Measurements from ENCODE around the gene RNU1-3. TPM values are rescaled to one million over a fixed set of nuclear protein-coding genes. Genes with fewer than 3 reads are reported as not detected.
"Not testable (repeated sequence)": the region's sequence is repeated elsewhere in the genome, so short reads cannot be mapped to it uniquely, and the experiment has no call there.

The RNU1-3 gene
- total RNA-seq, 2 donors from 2014 or later = under 0.01 TPM

- Histone ChIP-seq H3K27me3 (replicated peaks; ENCODE audit: insufficient read depth) (no peaks in the 10 kb centered on the region), H3K27ac (peak overlapping the region; percentile 58 to 64), H3K9me3 (no peaks in the 10 kb centered on the region), H3K4me3 (peak overlapping the region; percentile 86), H3K4me1 (ENCODE audit: control insufficient read depth in 1 of 2, low read depth in 2 of 2) (peaks cover 9 to 30% of the 10 kb centered on the region in 2 donors), H3K36me3 (no peaks in the 10 kb centered on the region)
- TF ChIP-seq CTCF (IDR thresholded peaks at IDR 0.05) = no peak
- ATAC-seq (ENCODE audit: insufficient number of reproducible peaks, low FRiP score, low read depth) (no peak), DNase-seq (ENCODE audit: low spot score) (no peak)
These were observed 22.6 kb downstream of the RNU1-3 start for GRCh38 chr1:16644193-16644481.

- DNase-seq (ENCODE audit: low spot score); H3K27me3 ChIP-seq (replicated peaks; ENCODE audit: insufficient read depth); H3K36me3 ChIP-seq; H3K9me3 ChIP-seq; ATAC-seq (ENCODE audit: insufficient number of reproducible peaks, low FRiP score, low read depth); H3K27ac ChIP-seq: not testable (repeated sequence)
- Histone ChIP-seq H3K4me3 (peak overlapping the region; percentile 86), H3K4me1 (ENCODE audit: control insufficient read depth in 1 of 2, low read depth in 2 of 2) (peaks cover 9 to 30% of the 10 kb centered on the region in 2 donors)
These were observed 23.1 kb downstream of the RNU1-3 start for GRCh38 chr1:16643476-16644192.

- peak overlapping the region; percentile 86 for H3K4me3 ChIP-seq
- H3K4me1 ChIP-seq (ENCODE audit: control insufficient read depth in 1 of 2, low read depth in 2 of 2) = peaks cover 9 to 30% of the 10 kb centered on the region in 2 donors
- H3K9me3 ChIP-seq; DNase-seq (ENCODE audit: low spot score); H3K36me3 ChIP-seq; H3K27me3 ChIP-seq (replicated peaks; ENCODE audit: insufficient read depth); H3K27ac ChIP-seq; ATAC-seq (ENCODE audit: insufficient number of reproducible peaks, low FRiP score, low read depth): not testable (repeated sequence)
These were observed 23.7 kb downstream of the RNU1-3 start for GRCh38 chr1:16643001-16643411.

GRCh38 chr1:16642025-16642966, 24.5 kb downstream of the RNU1-3 start:
- peaks cover 9 to 30% of the 10 kb centered on the region in 2 donors for H3K4me1 ChIP-seq (ENCODE audit: control insufficient read depth in 1 of 2, low read depth in 2 of 2)
- not testable (repeated sequence) for H3K9me3 ChIP-seq; H3K27me3 ChIP-seq (replicated peaks; ENCODE audit: insufficient read depth); H3K36me3 ChIP-seq; ATAC-seq (ENCODE audit: insufficient number of reproducible peaks, low FRiP score, low read depth); H3K27ac ChIP-seq; DNase-seq (ENCODE audit: low spot score); H3K4me3 ChIP-seq

- peaks cover 9 to 30% of the 10 kb centered on the region in 2 donors for H3K4me1 ChIP-seq (ENCODE audit: control insufficient read depth in 1 of 2, low read depth in 2 of 2)
- not testable (repeated sequence) for H3K4me3 ChIP-seq; H3K36me3 ChIP-seq; DNase-seq (ENCODE audit: low spot score); H3K27me3 ChIP-seq (replicated peaks; ENCODE audit: insufficient read depth); H3K9me3 ChIP-seq; ATAC-seq (ENCODE audit: insufficient number of reproducible peaks, low FRiP score, low read depth); H3K27ac ChIP-seq
These were observed 25.4 kb downstream of the RNU1-3 start for GRCh38 chr1:16641159-16641975.

GRCh38 chr1:16639091-16640031, 27.4 kb downstream of the RNU1-3 start:
- peaks cover 9 to 23% of the 10 kb centered on the region in 2 donors for H3K4me1 ChIP-seq (ENCODE audit: control insufficient read depth in 1 of 2, low read depth in 2 of 2)
- H3K4me3 ChIP-seq; H3K9me3 ChIP-seq; DNase-seq (ENCODE audit: low spot score); H3K27me3 ChIP-seq (replicated peaks; ENCODE audit: insufficient read depth); H3K36me3 ChIP-seq; H3K27ac ChIP-seq; ATAC-seq (ENCODE audit: insufficient number of reproducible peaks, low FRiP score, low read depth): not testable (repeated sequence)

- H3K9me3 ChIP-seq; H3K27me3 ChIP-seq (replicated peaks; ENCODE audit: insufficient read depth); H3K36me3 ChIP-seq; H3K27ac ChIP-seq; DNase-seq (ENCODE audit: low spot score); ATAC-seq (ENCODE audit: insufficient number of reproducible peaks, low FRiP score, low read depth); H3K4me3 ChIP-seq: not testable (repeated sequence)
- H3K4me1 ChIP-seq (ENCODE audit: control insufficient read depth in 1 of 2, low read depth in 2 of 2) = peaks cover 4 to 13% of the 10 kb centered on the region in 2 donors
These were observed 28.6 kb downstream of the RNU1-3 start for GRCh38 chr1:16637941-16638778.

GRCh38 chr1:16636551-16637195, 30.1 kb downstream of the RNU1-3 start:
- H3K27ac ChIP-seq; ATAC-seq (ENCODE audit: insufficient number of reproducible peaks, low FRiP score, low read depth); H3K4me3 ChIP-seq; H3K27me3 ChIP-seq (replicated peaks; ENCODE audit: insufficient read depth); H3K4me1 ChIP-seq (ENCODE audit: control insufficient read depth in 1 of 2, low read depth in 2 of 2); H3K9me3 ChIP-seq; DNase-seq (ENCODE audit: low spot score): not testable (repeated sequence)
- peaks cover 21% of the 10 kb centered on the region for H3K36me3 ChIP-seq

- H3K4me1 ChIP-seq (ENCODE audit: control insufficient read depth in 1 of 2, low read depth in 2 of 2); DNase-seq (ENCODE audit: low spot score); H3K27ac ChIP-seq; H3K4me3 ChIP-seq; H3K9me3 ChIP-seq; ATAC-seq (ENCODE audit: insufficient number of reproducible peaks, low FRiP score, low read depth); H3K27me3 ChIP-seq (replicated peaks; ENCODE audit: insufficient read depth): not testable (repeated sequence)
- peaks cover 28% of the 10 kb centered on the region for H3K36me3 ChIP-seq
These were observed 30.8 kb downstream of the RNU1-3 start for GRCh38 chr1:16635959-16636358.

All from thoracic aorta (tissue), 2 donors.